GOT3 (cell line): ENCODE measurements around the gene PCAT7.

Experiments used
- DNase-seq: peaks from one replicate; lab custom pipeline; 2025; ENCODE audit warnings: mixed read lengths; lab: John Stamatoyannopoulos, UW

Gene PCAT7

GRCh38 chr9:94603259-94604160, 48.6 kb downstream of the PCAT7 start:
- DNase-seq: no peak

DNA sequence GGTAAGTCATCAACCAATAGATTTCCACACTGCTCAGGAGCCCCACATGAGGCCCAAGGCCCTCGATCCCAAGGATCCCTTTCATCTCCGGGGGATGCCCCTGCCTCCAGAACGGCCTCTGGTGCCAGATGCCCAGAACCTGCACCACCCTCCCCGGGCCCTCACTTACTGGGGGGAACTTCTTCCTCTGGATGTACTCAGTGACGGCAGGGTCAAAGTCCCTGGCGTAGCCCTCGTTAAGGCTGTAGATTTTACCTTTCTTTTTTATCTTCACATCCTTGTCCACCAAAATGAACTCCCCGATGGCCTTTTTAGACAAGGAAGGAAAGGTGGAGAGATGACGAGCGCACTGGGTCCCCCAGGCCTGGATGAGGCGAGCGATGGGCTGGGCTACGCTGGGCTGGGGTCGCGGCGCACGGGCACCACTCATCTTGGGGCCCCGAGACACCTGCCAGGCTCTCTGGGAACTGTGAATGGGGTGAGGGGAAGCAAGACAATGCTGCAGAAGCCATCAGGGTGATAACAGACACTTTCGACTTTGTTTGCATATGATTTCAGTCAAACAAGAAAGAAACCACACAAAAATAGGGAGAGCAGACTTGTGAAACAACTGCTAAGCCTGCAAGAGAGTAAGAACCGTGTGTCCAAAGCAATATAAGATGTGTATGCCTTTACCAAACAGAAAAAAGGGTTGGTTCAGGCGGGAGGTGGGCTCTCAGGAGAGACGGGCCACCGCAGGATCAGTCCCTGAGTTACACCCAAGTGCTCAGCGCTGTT, 52.0 kb downstream of the PCAT7 start:
- no peak for DNase-seq

- DNase-seq: no peak
Observed at GRCh38 chr9:94607423-94607691, 52.5 kb downstream of the PCAT7 start.

DNA sequence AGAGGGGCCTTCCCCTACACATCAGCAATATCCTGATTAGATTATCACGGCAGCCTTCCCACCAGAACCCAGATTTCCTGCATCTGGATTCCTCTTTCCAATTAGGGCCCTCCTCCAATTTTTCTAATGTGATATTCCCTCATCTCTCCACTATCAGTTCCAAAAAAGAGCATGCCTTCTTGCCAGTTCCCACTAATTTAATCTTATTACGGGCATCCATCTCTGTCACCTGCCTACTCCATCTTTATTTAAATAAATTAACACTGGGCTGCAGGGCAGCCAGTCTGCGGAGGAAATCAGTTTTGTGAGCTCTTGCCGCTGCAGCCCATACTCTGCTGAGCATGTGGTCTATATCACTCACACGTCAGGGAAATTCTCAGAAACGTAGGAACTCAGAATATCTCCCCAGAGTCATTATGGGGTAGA, 55.3 kb downstream of the PCAT7 start:
- DNase-seq: no peak

- DNase-seq: no peak
Observed at GRCh38 chr9:94611638-94612068, 56.8 kb downstream of the PCAT7 start.

GRCh38 chr9:94612071-94612470, 57.2 kb downstream of the PCAT7 start:
- no peak for DNase-seq

DNA sequence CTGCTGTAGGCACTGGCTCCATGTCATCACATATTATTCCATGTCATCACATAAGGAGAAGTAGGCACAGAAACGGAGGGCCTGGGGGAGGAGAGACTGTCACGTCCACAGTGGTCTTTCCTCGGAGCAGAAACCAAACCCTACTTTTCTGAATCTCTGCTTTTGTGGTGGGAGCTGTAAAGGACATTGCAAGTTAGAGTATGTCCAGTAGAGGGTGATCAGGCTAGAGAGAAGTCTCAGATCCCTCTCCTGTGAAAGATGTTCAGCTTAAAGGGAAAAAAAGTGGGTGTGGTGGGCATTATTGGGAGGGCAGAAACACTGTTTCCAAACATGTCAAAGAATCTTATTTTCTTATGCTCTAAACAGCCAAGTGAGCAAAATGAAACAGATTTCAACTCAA, 58.1 kb downstream of the PCAT7 start:
- DNase-seq: no peak

- no peak for DNase-seq
Observed at GRCh38 chr9:94619026-94619425, 64.1 kb downstream of the PCAT7 start.
